ENCODE data around the gene GABRA5. TPM values are rescaled to one million over a fixed set of nuclear protein-coding genes. Genes with fewer than 3 reads are reported as not detected.

GABRA5 gene
- total RNA-seq, 1 donor from 2014 or later = 1.1 TPM

GRCh38 chr15:26941489-26941888, 74.6 kb downstream of the GABRA5 start:
- TF ChIP-seq CTCF (IDR thresholded peaks at IDR 0.05; ENCODE audit: partially characterized antibody, unreplicated experiment) = no peak
- Mint-ChIP-seq H3K4me1 (ENCODE audit: low read depth, unreplicated experiment) (no peaks in the 10 kb centered on the region), H3K27me3 (ENCODE audit: unreplicated experiment) (peaks cover 6% of the 10 kb centered on the region), H3K27ac (ENCODE audit: unreplicated experiment) (no peak overlapping the region), H3K36me3 (ENCODE audit: unreplicated experiment) (peaks cover 5% of the 10 kb centered on the region), H3K4me3 (ENCODE audit: unreplicated experiment) (no peak overlapping the region), H3K9me3 (ENCODE audit: unreplicated experiment) (peaks cover 5% of the 10 kb centered on the region)
- no peak for DNase-seq

- Mint-ChIP-seq H3K9me3 (ENCODE audit: unreplicated experiment) (peaks cover 5% of the 10 kb centered on the region), H3K27me3 (ENCODE audit: unreplicated experiment) (peaks cover 3% of the 10 kb centered on the region), H3K27ac (ENCODE audit: unreplicated experiment) (no peak overlapping the region), H3K36me3 (ENCODE audit: unreplicated experiment) (peaks cover 5% of the 10 kb centered on the region), H3K4me1 (ENCODE audit: low read depth, unreplicated experiment) (no peaks in the 10 kb centered on the region), H3K4me3 (ENCODE audit: unreplicated experiment) (no peak overlapping the region)
- no peak for TF ChIP-seq CTCF (IDR thresholded peaks at IDR 0.05; ENCODE audit: partially characterized antibody, unreplicated experiment)
- no peak for DNase-seq
These were observed 77.0 kb downstream of the GABRA5 start for GRCh38 chr15:26943866-26944265.

GRCh38 chr15:26945046-26945445, 78.2 kb downstream of the GABRA5 start:
- Mint-ChIP-seq H3K4me1 (ENCODE audit: low read depth, unreplicated experiment) (no peaks in the 10 kb centered on the region), H3K4me3 (ENCODE audit: unreplicated experiment) (no peak overlapping the region), H3K27me3 (ENCODE audit: unreplicated experiment) (peaks cover 3% of the 10 kb centered on the region), H3K9me3 (ENCODE audit: unreplicated experiment) (peaks cover 5% of the 10 kb centered on the region), H3K27ac (ENCODE audit: unreplicated experiment) (no peak overlapping the region), H3K36me3 (ENCODE audit: unreplicated experiment) (peaks cover 5% of the 10 kb centered on the region)
- no peak for TF ChIP-seq CTCF (IDR thresholded peaks at IDR 0.05; ENCODE audit: partially characterized antibody, unreplicated experiment)
- no peak for DNase-seq

GRCh38 chr15:26950001-26950400, 83.1 kb downstream of the GABRA5 start:
- TF ChIP-seq CTCF (IDR thresholded peaks at IDR 0.05; ENCODE audit: partially characterized antibody, unreplicated experiment) = no peak
- H3K9me3 Mint-ChIP-seq (ENCODE audit: unreplicated experiment) = peaks cover 2% of the 10 kb centered on the region
- no peaks in the 10 kb centered on the region for H3K4me1 Mint-ChIP-seq (ENCODE audit: low read depth, unreplicated experiment)
- no peak overlapping the region for H3K4me3 Mint-ChIP-seq (ENCODE audit: unreplicated experiment)
- DNase-seq = no peak
- no peak overlapping the region for H3K27ac Mint-ChIP-seq (ENCODE audit: unreplicated experiment)
- peaks cover 18% of the 10 kb centered on the region for H3K36me3 Mint-ChIP-seq (ENCODE audit: unreplicated experiment)
- H3K27me3 Mint-ChIP-seq (ENCODE audit: unreplicated experiment) = peaks cover under 1% of the 10 kb centered on the region

- no peak for DNase-seq
- H3K4me3 Mint-ChIP-seq (ENCODE audit: unreplicated experiment) = no peak overlapping the region
- H3K4me1 Mint-ChIP-seq (ENCODE audit: low read depth, unreplicated experiment) = no peaks in the 10 kb centered on the region
- peaks cover 3% of the 10 kb centered on the region for H3K27me3 Mint-ChIP-seq (ENCODE audit: unreplicated experiment)
- no peak overlapping the region for H3K27ac Mint-ChIP-seq (ENCODE audit: unreplicated experiment)
- no peak for TF ChIP-seq CTCF (IDR thresholded peaks at IDR 0.05; ENCODE audit: partially characterized antibody, unreplicated experiment)
- H3K9me3 Mint-ChIP-seq (ENCODE audit: unreplicated experiment) = no peaks in the 10 kb centered on the region
- H3K36me3 Mint-ChIP-seq (ENCODE audit: unreplicated experiment) = peaks cover 20% of the 10 kb centered on the region
These were observed 87.5 kb downstream of the GABRA5 start for GRCh38 chr15:26954403-26954802.

All from glutamatergic neuron (in vitro differentiated cells).